ENCODE results near the gene NEDD4L. TPM values are rescaled to one million over a fixed set of nuclear protein-coding genes. Genes with fewer than 3 reads are reported as not detected.

The NEDD4L gene
- total and polyA plus RNA-seq, 10 of the 15 experiments (the other 5 are each of a cell fraction or from before 2014, with no cell fraction given): 7.4 to 24.0 (median 17.7) TPM

DNA sequence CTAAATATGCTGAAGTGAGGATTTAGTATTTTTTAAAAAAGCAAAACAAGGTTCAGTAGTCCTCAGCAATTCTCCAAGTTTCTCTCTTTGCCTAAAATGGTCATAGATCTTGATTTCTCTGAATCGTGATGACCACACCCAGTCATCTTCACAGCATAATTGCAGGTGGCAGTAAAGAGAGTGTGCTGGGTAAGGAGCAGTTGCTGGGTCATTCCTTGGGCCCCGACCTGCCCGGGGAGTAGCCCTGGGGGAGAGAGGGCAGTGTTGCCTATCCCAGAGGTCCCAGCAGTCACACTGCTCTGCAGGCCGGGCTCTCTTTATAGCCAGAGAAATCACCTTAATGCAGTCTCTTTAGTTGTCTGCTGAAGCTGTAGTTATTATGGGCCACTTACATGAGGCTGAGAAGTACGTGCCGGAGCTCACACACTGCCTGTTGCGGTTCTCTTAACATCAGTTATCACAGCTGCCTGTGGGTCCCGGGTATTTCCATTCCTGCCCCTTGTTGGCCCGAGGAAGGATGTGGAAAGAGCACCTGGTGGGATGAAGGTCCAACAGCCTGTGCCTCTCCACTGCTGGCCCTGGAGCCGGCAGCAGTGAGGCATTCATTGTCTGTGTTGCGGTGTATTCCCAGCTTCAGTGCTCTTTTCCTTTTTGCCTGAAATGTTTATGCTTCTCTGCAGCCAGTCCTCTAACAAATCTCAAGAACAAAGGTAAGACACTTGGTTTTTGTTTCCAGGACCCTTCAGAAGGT lies 354.8 kb downstream of the NEDD4L start:
- ChIA-PET POLR2A (interaction anchor here (1.6 kb wide), 1 partner anchor 96 kb away, joined by 4 read pairs; no protein-coding TSS in a partner anchor), SMC1A (ENCODE audit: uncharacterized antibody, unreplicated experiment) (interaction anchor here (1.4 to 1.9 kb wide), 3 partner anchors 96 to 365 kb away, joined by 3 to 7 read pairs (median 4); no protein-coding TSS in a partner anchor), RAD21 (ENCODE audit: unreplicated experiment) (interaction anchor here (1.8 to 3.0 kb wide), 2 partner anchors 95 to 366 kb away, joined by 5 to 13 read pairs; no protein-coding TSS in a partner anchor), CTCF (interaction anchor here (0.6 to 5.4 kb wide), 9 partner anchors 15 to 378 kb away, joined by 3 to 32 read pairs (median 5); no protein-coding TSS in a partner anchor)
- Histone ChIP-seq H3K4me1 (ENCODE audit: control insufficient read depth, insufficient read depth, low read length) (peaks cover 11% of the 10 kb centered on the region; the same call in 1 of the 2 replicates), H3K4me2 (ENCODE audit: control insufficient read depth, insufficient read depth) (no peak overlapping the region), H3K9ac (ENCODE audit: control insufficient read depth, insufficient read depth, low read length) (no peak overlapping the region), H4K20me1 (ENCODE audit: control insufficient read depth, insufficient read depth) (no peaks in the 10 kb centered on the region), H3K27ac (ENCODE audit: control insufficient read depth, insufficient read depth) (no peak overlapping the region; the same call in 1 of the 2 replicates), H3K4me3 (no peak overlapping the region), H2AFZ (ENCODE audit: control insufficient read depth, low read depth, low read length) (no peak overlapping the region), H3K36me3 (ENCODE audit: control insufficient read depth in 2 of 2, insufficient read depth in 2 of 2, low read length in 1 of 2) (no peaks in the 10 kb centered on the region), H3K9me3 (replicated peaks; ENCODE audit: control insufficient read depth, insufficient read depth, low read length) (no peaks in the 10 kb centered on the region), H3K79me2 (ENCODE audit: control insufficient read depth, insufficient read depth, low read length) (no peaks in the 10 kb centered on the region), H3K27me3 (replicated peaks in 1 of 2; ENCODE audit: control insufficient read depth in 2 of 2, insufficient read depth in 2 of 2, low read length in 1 of 2) (no peaks in the 10 kb centered on the region)
- intact Hi-C loops (cut with micrococcal nuclease; ENCODE audit: unreplicated experiment) (no loop called here), in situ Hi-C loops (cut with MboI) (no loop called here)
- no TSS peak for BruUV-seq (replicated peaks)
- WGBS (ENCODE audit: insufficient coverage, insufficient replicate concordance, low lambda C conversion rate, missing lambda C conversion rate): 71% methylated on average over 11 of the region's 11 CpGs
- ATAC-seq (no peak), DNase-seq (ENCODE audit: low read depth, low spot score) (no peak), FAIRE-seq (no peak)
- TF ChIP-seq EED (IDR thresholded peaks at IDR 0.05; ENCODE audit: low read depth) (no peak), LARP7 (IDR thresholded peaks at IDR 0.05) (no peak), SP1 (IDR thresholded peaks at IDR 0.05; ENCODE audit: low read depth, low read length) (no peak), FOXK2 (IDR thresholded peaks at IDR 0.05) (no peak), RB1 (IDR thresholded peaks at IDR 0.05; ENCODE audit: borderline replicate concordance) (no peak)
- TF ChIP-seq, protein P1, sequence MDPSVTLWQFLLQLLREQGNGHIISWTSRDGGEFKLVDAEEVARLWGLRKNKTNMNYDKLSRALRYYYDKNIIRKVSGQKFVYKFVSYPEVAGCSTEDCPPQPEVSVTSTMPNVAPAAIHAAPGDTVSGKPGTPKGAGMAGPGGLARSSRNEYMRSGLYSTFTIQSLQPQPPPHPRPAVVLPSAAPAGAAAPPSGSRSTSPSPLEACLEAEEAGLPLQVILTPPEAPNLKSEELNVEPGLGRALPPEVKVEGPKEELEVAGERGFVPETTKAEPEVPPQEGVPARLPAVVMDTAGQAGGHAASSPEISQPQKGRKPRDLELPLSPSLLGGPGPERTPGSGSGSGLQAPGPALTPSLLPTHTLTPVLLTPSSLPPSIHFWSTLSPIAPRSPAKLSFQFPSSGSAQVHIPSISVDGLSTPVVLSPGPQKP (IDR thresholded peaks at IDR 0.05; ENCODE audit: low read depth, low read length): no peak
